GM18499 (cell line): ENCODE data around the gene NFYC.

Experiments used
- ATAC-seq: cut with Tn5 transposase; IDR thresholded peaks from one replicate; pipeline ENCODE4 v1.9.1; 2021; ENCODE audit warnings: moderate number of reproducible peaks; ENCODE audit not compliant: insufficient read depth, unreplicated experiment

The NFYC gene

GRCh38 chr1:40810927-40811326 is 119.4 kb downstream of the NFYC start:
- ATAC-seq, result no peak

- no peak for ATAC-seq
These were observed 123.9 kb downstream of the NFYC start for GRCh38 chr1:40815420-40815819.

- no peak for ATAC-seq
These were observed 126.3 kb downstream of the NFYC start for GRCh38 chr1:40817791-40818263.

GRCh38 chr1:40818264-40818961 is 126.9 kb downstream of the NFYC start:
- no peak for ATAC-seq

GRCh38 chr1:40819101-40819500 is 127.6 kb downstream of the NFYC start:
- no peak for ATAC-seq

- no peak for ATAC-seq
These were observed 128.8 kb downstream of the NFYC start for GRCh38 chr1:40820251-40820797.
